Hepatocyte (in vitro differentiated cells): Measurements from ENCODE around the gene COP1. TPM values are rescaled to one million over a fixed set of nuclear protein-coding genes. Genes with fewer than 3 reads are reported as not detected.

Source experiments
- DNase-seq: peaks from one replicate; pipeline ENCODE4 v3.0.0-alpha.2; 2016; ENCODE audit warnings: low spot score
- H2AFZ ChIP-seq: fragments of 200-600 bp; sonication (generic); 2 replicates; pipeline ENCODE4 v1.6.0; 2016; ENCODE audit warnings: antibody characterized with exemption, mild to moderate bottlenecking
- H3K27ac ChIP-seq: fragments of 200-600 bp; sonication (generic); 2 replicates; pipeline ENCODE4 v1.5.1; 2016; ENCODE audit warnings: mild to moderate bottlenecking
- H3K27me3 ChIP-seq: fragments of 200-600 bp; sonication (generic); 2 replicates; pipeline ENCODE4 v1.6.1; 2016
- H3K36me3 ChIP-seq: fragments of 200-600 bp; sonication (generic); replicated peaks from 2 replicates; pipeline ENCODE4 v1.5.1; 2016; ENCODE audit warnings: low read depth; ENCODE audit not compliant: insufficient read depth
- H3K4me1 ChIP-seq: fragments of 200-600 bp; sonication (generic); 2 replicates; pipeline ENCODE4 v1.5.1; 2016; ENCODE audit warnings: mild to moderate bottlenecking, moderate library complexity; ENCODE audit not compliant: insufficient read depth
- H3K4me2 ChIP-seq: fragments of 200-600 bp; sonication (generic); 2 replicates; pipeline ENCODE4 v1.6.0; 2016
- H3K4me3 ChIP-seq: fragments of 200-600 bp; sonication (generic); 2 replicates; pipeline ENCODE4 v1.5.1; 2016; ENCODE audit warnings: mild to moderate bottlenecking
- H3K79me2 ChIP-seq: fragments of 200-600 bp; sonication (generic); 2 replicates; pipeline ENCODE4 v1.6.0; 2017; ENCODE audit warnings: mild to moderate bottlenecking
- H3K9me2 ChIP-seq: fragments of 200-600 bp; sonication (generic); replicated peaks from 2 replicates; pipeline ENCODE4 v1.6.0; 2017; ENCODE audit warnings: mild to moderate bottlenecking; ENCODE audit not compliant: insufficient read depth
- H3K9me3 ChIP-seq: fragments of 200-600 bp; sonication (generic); 2 replicates; pipeline ENCODE4 v1.5.1; 2016; ENCODE audit warnings: low read depth, mild to moderate bottlenecking
- H4K20me1 ChIP-seq: fragments of 200-600 bp; sonication (generic); 2 replicates; pipeline ENCODE4 v1.6.0; 2016; ENCODE audit warnings: mild to moderate bottlenecking; ENCODE audit not compliant: insufficient read depth, poor library complexity, severe bottlenecking
- EZH2 ChIP-seq: fragments of 200-600 bp; sonication (generic); IDR thresholded peaks from 2 replicates; pipeline ENCODE4 v1.6.1; 2016; ENCODE audit warnings: antibody characterized with exemption, mild to moderate bottlenecking, borderline replicate concordance
- EZH2phosphoT487 ChIP-seq: fragments of 200-600 bp; sonication (generic); IDR thresholded peaks from one replicate; pipeline ENCODE4 v1.6.1; 2018; ENCODE audit warnings: antibody characterized with exemption, mild to moderate bottlenecking, low read depth, moderate library complexity; ENCODE audit not compliant: unreplicated experiment, severe bottlenecking
- WGBS: methylation state at CpG from one replicate; pipeline ENCODE4 v1.1.6; 2016; ENCODE audit warnings: low lambda C conversion rate; ENCODE audit errors: missing lambda C conversion rate; 5-methylcytosine and 5-hydroxymethylcytosine counted together
- polyA plus RNA-seq: library from polyadenylated mRNA; unstranded; fragments of >200 nt; fragmentation: Nextera tagmentation; extraction: Ambion mirVana; gene quantifications from 2 replicates; pipeline ENCODE4 v1.2.1, GENCODE V29; 2016
- total RNA-seq: library from RNA; depleted of rRNA; stranded (reverse); fragments of >200 nt; gene quantifications from 2 replicates; pipeline ENCODE4 v1.2.3, GENCODE V29; 2014
- TF ChIP-seq, protein P1 (sequence below): fragments of 200-600 bp; sonication (generic); IDR thresholded peaks from 2 replicates; pipeline ENCODE4 v1.5.1; 2016; ENCODE audit warnings: antibody characterized with exemption, mild to moderate bottlenecking; ENCODE audit not compliant: poor library complexity

Gene COP1
- total and polyA plus RNA-seq, 2 experiments from 2014 or later: 63.0 to 65.9 TPM

DNA sequence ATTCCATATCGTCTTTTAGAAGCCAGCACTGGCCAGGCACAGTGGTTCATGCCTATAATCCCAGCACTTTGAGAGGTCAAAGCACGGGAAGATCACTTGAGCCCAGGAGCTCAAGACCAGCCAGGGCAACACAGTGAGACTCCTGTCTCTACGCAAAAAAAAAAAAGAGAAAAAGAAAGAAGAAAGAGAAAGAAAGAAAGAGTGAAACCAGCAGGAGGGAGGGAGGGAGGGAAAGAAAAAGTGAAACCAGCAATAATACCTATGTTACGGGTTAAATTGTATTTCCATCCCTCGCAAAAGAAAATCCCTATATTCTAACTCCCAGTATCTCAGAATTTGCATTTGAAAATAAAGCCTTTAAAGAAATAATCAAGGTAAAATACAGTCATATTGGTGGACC, 10.4 kb downstream of the COP1 start:
- no peaks in the 10 kb centered on the region for H3K4me1 ChIP-seq
- H3K36me3 ChIP-seq: no peaks in the 10 kb centered on the region
- TF ChIP-seq, protein P1, sequence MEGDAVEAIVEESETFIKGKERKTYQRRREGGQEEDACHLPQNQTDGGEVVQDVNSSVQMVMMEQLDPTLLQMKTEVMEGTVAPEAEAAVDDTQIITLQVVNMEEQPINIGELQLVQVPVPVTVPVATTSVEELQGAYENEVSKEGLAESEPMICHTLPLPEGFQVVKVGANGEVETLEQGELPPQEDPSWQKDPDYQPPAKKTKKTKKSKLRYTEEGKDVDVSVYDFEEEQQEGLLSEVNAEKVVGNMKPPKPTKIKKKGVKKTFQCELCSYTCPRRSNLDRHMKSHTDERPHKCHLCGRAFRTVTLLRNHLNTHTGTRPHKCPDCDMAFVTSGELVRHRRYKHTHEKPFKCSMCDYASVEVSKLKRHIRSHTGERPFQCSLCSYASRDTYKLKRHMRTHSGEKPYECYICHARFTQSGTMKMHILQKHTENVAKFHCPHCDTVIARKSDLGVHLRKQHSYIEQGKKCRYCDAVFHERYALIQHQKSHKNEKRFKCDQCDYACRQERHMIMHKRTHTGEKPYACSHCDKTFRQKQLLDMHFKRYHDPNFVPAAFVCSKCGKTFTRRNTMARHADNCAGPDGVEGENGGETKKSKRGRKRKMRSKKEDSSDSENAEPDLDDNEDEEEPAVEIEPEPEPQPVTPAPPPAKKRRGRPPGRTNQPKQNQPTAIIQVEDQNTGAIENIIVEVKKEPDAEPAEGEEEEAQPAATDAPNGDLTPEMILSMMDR: no peak
- TF ChIP-seq EZH2 (no peak), EZH2phosphoT487 (no peak)
- H3K27ac ChIP-seq: no peak overlapping the region
- DNase-seq: no peak
- H3K27me3 ChIP-seq: no peaks in the 10 kb centered on the region
- H4K20me1 ChIP-seq: peaks cover 69% of the 10 kb centered on the region
- no peak overlapping the region for H3K4me2 ChIP-seq
- no peak overlapping the region for H2AFZ ChIP-seq
- 97% methylated on average over 4 of the region's 5 CpGs for WGBS
- H3K9me2 ChIP-seq: no peaks in the 10 kb centered on the region
- H3K9me3 ChIP-seq: no peaks in the 10 kb centered on the region
- H3K4me3 ChIP-seq: no peak overlapping the region
- peaks cover 100% of the 10 kb centered on the region for H3K79me2 ChIP-seq

DNA sequence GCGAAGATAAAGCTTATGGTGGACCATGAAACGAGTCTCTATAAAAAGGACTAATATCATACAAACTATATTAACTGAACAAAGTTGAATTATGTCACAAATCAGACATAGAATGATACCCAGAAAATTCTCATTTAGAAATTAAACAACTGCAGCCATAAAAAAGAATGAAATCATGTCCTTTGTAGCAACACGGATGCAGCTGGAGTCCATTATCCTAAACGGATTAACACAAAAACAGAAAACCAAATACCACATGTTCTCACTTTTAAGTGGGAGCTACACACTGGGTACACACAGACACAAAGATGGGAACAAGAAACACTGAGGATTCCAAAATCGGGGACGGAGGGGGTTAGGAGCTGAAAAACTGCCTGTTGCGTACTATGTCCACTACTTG, 11.5 kb downstream of the COP1 start:
- no peak overlapping the region for H3K4me2 ChIP-seq
- no peak overlapping the region for H2AFZ ChIP-seq
- no peak overlapping the region for H3K27ac ChIP-seq
- no peak overlapping the region for H3K4me3 ChIP-seq
- DNase-seq: no peak
- peaks cover 62% of the 10 kb centered on the region for H4K20me1 ChIP-seq
- TF ChIP-seq EZH2: no peak
- TF ChIP-seq, protein P1: no peak
- no peak for TF ChIP-seq EZH2phosphoT487
- no peaks in the 10 kb centered on the region for H3K36me3 ChIP-seq
- peaks cover 100% of the 10 kb centered on the region for H3K79me2 ChIP-seq
- H3K9me2 ChIP-seq: no peaks in the 10 kb centered on the region
- no peaks in the 10 kb centered on the region for H3K4me1 ChIP-seq
- WGBS: 65% methylated on average over 7 of the region's 7 CpGs
- no peaks in the 10 kb centered on the region for H3K9me3 ChIP-seq
- no peaks in the 10 kb centered on the region for H3K27me3 ChIP-seq

DNA sequence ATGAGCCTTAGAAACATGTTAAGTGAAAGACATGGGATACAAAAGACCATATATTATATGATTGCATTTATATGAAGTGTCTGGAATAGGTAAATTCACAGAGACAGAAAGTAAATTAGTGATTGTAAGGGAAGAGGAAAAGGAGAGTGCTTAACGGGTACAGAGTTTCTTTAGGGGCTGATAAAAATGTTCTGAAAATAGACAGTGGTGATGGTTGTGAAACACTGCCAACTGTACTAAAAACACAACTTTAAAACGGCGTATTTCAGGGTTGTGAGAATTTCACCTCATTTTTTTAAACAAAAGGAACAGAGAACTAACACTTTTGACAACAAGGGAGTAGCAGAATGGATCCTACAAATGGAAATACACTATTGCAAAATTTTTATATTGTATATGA, 13.4 kb downstream of the COP1 start:
- H3K27ac ChIP-seq: no peak overlapping the region
- H3K9me2 ChIP-seq: no peaks in the 10 kb centered on the region
- H3K79me2 ChIP-seq: peaks cover 100% of the 10 kb centered on the region
- H2AFZ ChIP-seq: no peak overlapping the region
- H3K36me3 ChIP-seq: no peaks in the 10 kb centered on the region
- H4K20me1 ChIP-seq: peaks cover 70% of the 10 kb centered on the region
- DNase-seq: no peak
- 95% methylated on average over 3 of the region's 3 CpGs for WGBS
- no peak overlapping the region for H3K4me3 ChIP-seq
- H3K27me3 ChIP-seq: no peaks in the 10 kb centered on the region
- H3K9me3 ChIP-seq: no peaks in the 10 kb centered on the region
- TF ChIP-seq, protein P1: no peak
- TF ChIP-seq EZH2phosphoT487 (no peak), EZH2 (no peak)
- no peaks in the 10 kb centered on the region for H3K4me1 ChIP-seq
- H3K4me2 ChIP-seq: no peak overlapping the region

DNA sequence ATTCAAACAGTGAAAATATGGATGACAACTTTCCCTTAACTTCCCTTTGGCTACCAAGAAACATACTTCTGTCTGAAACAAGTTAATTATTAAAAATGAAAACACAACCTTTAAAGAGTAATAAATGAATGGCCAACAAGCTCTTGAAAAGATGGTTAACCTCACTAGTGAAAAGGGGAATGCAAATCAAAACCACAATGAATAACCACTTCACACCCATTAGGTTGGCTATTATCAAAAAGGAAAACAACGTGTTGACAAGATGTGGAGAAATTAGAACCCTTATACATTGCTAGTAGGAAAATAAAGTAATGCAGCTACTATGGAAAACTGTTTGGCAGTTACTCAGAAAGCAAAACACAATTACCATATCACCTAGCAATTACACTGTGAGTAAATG, 14.1 kb downstream of the COP1 start:
- H3K27ac ChIP-seq: no peak overlapping the region
- no peaks in the 10 kb centered on the region for H3K9me3 ChIP-seq
- no peaks in the 10 kb centered on the region for H3K9me2 ChIP-seq
- peaks cover 100% of the 10 kb centered on the region for H3K79me2 ChIP-seq
- no peaks in the 10 kb centered on the region for H3K27me3 ChIP-seq
- TF ChIP-seq, protein P1: no peak
- no peak for TF ChIP-seq EZH2
- TF ChIP-seq EZH2phosphoT487: no peak
- no peak overlapping the region for H2AFZ ChIP-seq
- H3K36me3 ChIP-seq: no peaks in the 10 kb centered on the region
- no peaks in the 10 kb centered on the region for H3K4me1 ChIP-seq
- no peak overlapping the region for H3K4me3 ChIP-seq
- H4K20me1 ChIP-seq: peaks cover 66% of the 10 kb centered on the region
- no peak overlapping the region for H3K4me2 ChIP-seq
- WGBS: 91% methylated on average over 1 of the region's 1 CpG
- no peak for DNase-seq
